H1 (cell line): ENCODE data around the gene RND3. TPM values are rescaled to one million over a fixed set of nuclear protein-coding genes. Genes with fewer than 3 reads are reported as not detected.

Source experiments
- BACH1 ChIP-seq: IDR thresholded peaks from 2 replicates; pipeline ENCODE4 v1.6.1; 2012; ENCODE audit warnings: low read length, improper control_type of control experiment
- CBX5 ChIP-seq: fragments of 300-800, 300-1000 bp; sonication (generic); IDR thresholded peaks from 2 replicates; pipeline ENCODE4 v1.7.1; 2016; ENCODE audit warnings: antibody characterized with exemption, low read length, low read depth
- CHD1 ChIP-seq: IDR thresholded peaks from 2 replicates; pipeline ENCODE4 v1.6.1; 2012; ENCODE audit warnings: low read depth, low read length, improper control_type of control experiment
- CTCF ChIP-seq, 3 experiments: IDR thresholded peaks; 1 replicate in 2 of 3; 2 replicates in 1 of 3; pipeline versions ENCODE4 v1.5.1 to v1.6.1; 2011; ENCODE audit warnings: low read length in 3 of 3, mild to moderate bottlenecking in 3 of 3, inconsistent platforms in 2 of 3, low read depth in 1 of 3, moderate library complexity in 1 of 3; ENCODE audit not compliant: insufficient read depth in 1 of 3; ENCODE audit errors: control extremely low read depth in 1 of 3
- E2F6 ChIP-seq: IDR thresholded peaks from 2 replicates; pipeline ENCODE4 v1.6.1; 2012; ENCODE audit warnings: inconsistent platforms
- EZH2 ChIP-seq: fragments of 200-600 bp; sonication (generic); IDR thresholded peaks from 2 replicates; pipeline ENCODE4 v1.7.1; 2012; ENCODE audit warnings: low read depth, mild to moderate bottlenecking, moderate library complexity, low read length, inconsistent platforms; ENCODE audit not compliant: severe bottlenecking
- GABPA ChIP-seq: IDR thresholded peaks from 2 replicates; pipeline ENCODE4 v1.6.1; 2011; ENCODE audit warnings: mild to moderate bottlenecking, low read length, moderate library complexity, borderline replicate concordance; ENCODE audit not compliant: insufficient read depth
- HDAC2 ChIP-seq, 2 experiments: fragments of 300-600 bp in 1 of 2; sonication (generic) in 1 of 2; IDR thresholded peaks; 2 replicates each; pipeline ENCODE4 v1.6.1; 2011 to 2012; ENCODE audit warnings: low read depth in 2 of 2, low read length in 2 of 2, mild to moderate bottlenecking in 2 of 2, moderate library complexity in 2 of 2, borderline replicate concordance in 1 of 2, inconsistent platforms in 1 of 2
- JUND ChIP-seq: IDR thresholded peaks from 2 replicates; pipeline ENCODE4 v1.6.1; 2011; ENCODE audit warnings: mild to moderate bottlenecking, improper control_type of control experiment, low read length
- POLR2A ChIP-seq, 2 experiments: IDR thresholded peaks; 1 replicate in 1 of 2; 2 replicates in 1 of 2; pipeline ENCODE4 v1.6.1; 2011; ENCODE audit warnings: low read depth in 2 of 2, low read length in 2 of 2, mild to moderate bottlenecking in 2 of 2; ENCODE audit errors: control extremely low read depth in 1 of 2
- RXRA ChIP-seq: IDR thresholded peaks from 2 replicates; pipeline ENCODE4 v1.6.1; 2011; ENCODE audit warnings: low read depth, mild to moderate bottlenecking, low read length, moderate library complexity; ENCODE audit not compliant: insufficient read depth
- SIX5 ChIP-seq: IDR thresholded peaks from 2 replicates; pipeline ENCODE4 v1.6.1; 2011; ENCODE audit warnings: mild to moderate bottlenecking, low read depth, low read length
- SUZ12 ChIP-seq: fragments of 200-600 bp; sonication (generic); IDR thresholded peaks from 2 replicates; pipeline ENCODE4 v1.6.1; 2012; ENCODE audit warnings: mild to moderate bottlenecking, inconsistent platforms, low read length, moderate library complexity, mixed read lengths
- TAF1 ChIP-seq: IDR thresholded peaks from 2 replicates; pipeline ENCODE4 v1.6.1; 2011; ENCODE audit warnings: mild to moderate bottlenecking, low read depth, low read length
- TBP ChIP-seq: IDR thresholded peaks from 2 replicates; pipeline ENCODE4 v1.6.1; 2011; ENCODE audit warnings: low read depth, low read length, improper control_type of control experiment
- TCF12 ChIP-seq: IDR thresholded peaks from 2 replicates; pipeline ENCODE4 v1.6.1; 2011; ENCODE audit warnings: low read depth, mild to moderate bottlenecking, low read length
- USF2 ChIP-seq: IDR thresholded peaks from 2 replicates; pipeline ENCODE4 v1.6.1; 2011; ENCODE audit warnings: low read length, improper control_type of control experiment
- YY1 ChIP-seq: IDR thresholded peaks from 2 replicates; pipeline ENCODE4 v1.6.1; 2011; ENCODE audit warnings: low read depth, mild to moderate bottlenecking, low read length
- ZNF274 ChIP-seq: IDR thresholded peaks from 2 replicates; pipeline ENCODE4 v1.7.0; 2012; ENCODE audit warnings: low read length, borderline replicate concordance; ENCODE audit errors: extremely low read depth
- polyA plus RNA-seq, 7 experiments: library from polyadenylated mRNA; depleted of rRNA in 3 of 7; stranded (reverse) in 5 of 7; unstranded in 2 of 7; fragments of >200 nt in 5 of 7; fragments of 200-250 nt in 2 of 7; gene quantifications; 1 replicate in 5 of 7; 2 replicates in 1 of 7; 4 replicates in 1 of 7; pipeline versions ENCODE4 v1.2.1 to v1.2.3, GENCODE V29; 2011 to 2013; ENCODE audit warnings: missing spikeins in 2 of 7, mixed read lengths in 2 of 7
- total RNA-seq: library from RNA; stranded (reverse); fragmentation: NEBNext Ultra II Directional; extraction: Animal tissue kit (Norgen Biotek cat#: 25700); gene quantifications from 2 replicates; pipeline ENCODE4 v1.2.1, GENCODE V29; 2021

The RND3 gene
- total and polyA plus RNA-seq, 2 of the 8 experiments (the other 6 are each of a cell fraction or from before 2014, with no cell fraction given), result 12.2 to 25.6 TPM

- TF ChIP-seq EZH2, result no peak
- TF ChIP-seq GABPA, result no peak
- TF ChIP-seq BACH1, result no peak
- TF ChIP-seq HDAC2 (IDR thresholded peaks at IDR 0.05; ENCODE audit: borderline replicate concordance in 1 of 2, low read depth in 2 of 2, low read length in 2 of 2), result peak in 1 of 2 experiments; percentile 63; a peak in 1 of 4 replicates
- TF ChIP-seq E2F6, result 0 out of 2 replicates have a peak, but pooled peaks have one; percentile 32
- no peak for TF ChIP-seq TCF12
- TF ChIP-seq JUND, result no peak
- TF ChIP-seq TBP, result peak; percentile 30; the same call in 1 of the 2 replicates
- TF ChIP-seq CBX5, result no peak
- no peak for TF ChIP-seq ZNF274
- 0 out of 2 replicates have a peak, but pooled peaks have one; percentile 39 for TF ChIP-seq TAF1
- TF ChIP-seq SUZ12, result no peak
- peak; percentile 90 for TF ChIP-seq RXRA
- peak; percentile 53 to 59 (median 53) for TF ChIP-seq CTCF (IDR thresholded peaks at IDR 0.05; ENCODE audit: control extremely low read depth in 1 of 3, insufficient read depth in 1 of 3, low read depth in 1 of 3, low read length in 3 of 3)
- no peak for TF ChIP-seq USF2
- peak in 1 of 2 experiments; percentile 58; a peak in 1 of 3 replicates for TF ChIP-seq POLR2A (IDR thresholded peaks at IDR 0.05; ENCODE audit: control extremely low read depth in 1 of 2, low read depth in 2 of 2, low read length in 2 of 2)
- no peak for TF ChIP-seq YY1
- TF ChIP-seq CHD1, result no peak
- no peak for TF ChIP-seq SIX5
These were observed 2.2 kb downstream of the RND3 start (continued) for GRCh38 chr2:150485114-150485870.
